Stimulated activated CD8-positive, alpha-beta memory T cell treated with anti-CD3 and anti-CD28 coated beads, Interleukin-7, amount 100 ng/mL, for 4 hours (primary cell): ENCODE data around the gene BCR.

Experiments
- DNase-seq, 2 donors: peaks; one replicate each; pipeline ENCODE4 v3.0.0-alpha.2; 2020; ENCODE audit warnings: low read depth in 2 of 2

The BCR gene

DNA sequence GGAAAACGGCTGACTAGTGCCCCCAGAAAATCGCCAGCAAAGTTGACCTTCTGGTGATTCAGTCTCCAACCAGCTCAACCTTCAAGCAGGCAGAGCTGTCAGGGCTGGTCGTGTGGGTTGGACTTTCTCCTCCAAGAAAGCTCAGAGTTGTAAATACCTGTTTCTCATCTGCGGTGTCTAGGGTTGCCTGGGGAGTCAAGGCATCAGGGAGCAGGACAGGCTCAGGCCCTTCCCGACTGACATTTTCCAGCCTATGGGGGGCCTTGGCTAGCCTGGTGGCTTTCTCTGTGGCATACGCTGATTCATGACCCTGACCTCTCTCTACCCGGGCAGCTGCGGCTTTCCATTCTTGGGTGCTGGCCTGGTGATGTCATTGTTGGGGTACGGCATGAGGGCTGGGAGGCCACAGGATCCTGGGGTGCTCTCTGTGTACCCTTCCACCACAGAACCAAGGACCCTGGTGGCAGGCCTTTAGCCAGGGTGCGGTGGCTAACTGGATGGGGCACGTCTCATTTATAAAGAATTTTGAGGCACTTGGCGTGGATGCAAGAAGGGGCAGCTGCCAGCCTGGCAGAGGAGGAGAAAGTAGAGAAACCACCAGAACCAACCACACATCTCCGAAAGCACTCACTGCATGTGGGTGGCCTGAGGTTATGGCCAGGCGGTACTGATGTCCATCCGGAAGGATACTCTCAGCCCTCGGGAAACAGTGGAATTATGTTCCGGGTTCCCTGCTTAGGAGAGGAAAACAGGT, 64.9 kb downstream of the BCR start:
- DNase-seq, result no peak

DNA sequence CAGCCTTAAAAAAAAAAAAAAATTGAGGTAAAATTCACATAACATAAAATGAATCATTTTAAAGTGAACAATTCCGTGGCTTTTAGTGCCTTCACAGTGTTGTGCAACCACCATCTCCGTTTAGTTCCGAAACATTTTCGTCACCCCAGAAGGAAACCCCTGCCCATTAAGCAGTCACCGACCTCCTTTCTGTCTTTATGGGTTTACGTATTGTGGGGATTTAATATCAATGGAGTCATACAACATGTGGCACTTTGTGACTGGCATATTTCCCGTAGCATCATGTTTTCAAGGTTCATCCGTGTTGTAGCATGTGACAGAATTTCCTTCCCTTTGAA, 65.5 kb downstream of the BCR start:
- no peak for DNase-seq

DNA sequence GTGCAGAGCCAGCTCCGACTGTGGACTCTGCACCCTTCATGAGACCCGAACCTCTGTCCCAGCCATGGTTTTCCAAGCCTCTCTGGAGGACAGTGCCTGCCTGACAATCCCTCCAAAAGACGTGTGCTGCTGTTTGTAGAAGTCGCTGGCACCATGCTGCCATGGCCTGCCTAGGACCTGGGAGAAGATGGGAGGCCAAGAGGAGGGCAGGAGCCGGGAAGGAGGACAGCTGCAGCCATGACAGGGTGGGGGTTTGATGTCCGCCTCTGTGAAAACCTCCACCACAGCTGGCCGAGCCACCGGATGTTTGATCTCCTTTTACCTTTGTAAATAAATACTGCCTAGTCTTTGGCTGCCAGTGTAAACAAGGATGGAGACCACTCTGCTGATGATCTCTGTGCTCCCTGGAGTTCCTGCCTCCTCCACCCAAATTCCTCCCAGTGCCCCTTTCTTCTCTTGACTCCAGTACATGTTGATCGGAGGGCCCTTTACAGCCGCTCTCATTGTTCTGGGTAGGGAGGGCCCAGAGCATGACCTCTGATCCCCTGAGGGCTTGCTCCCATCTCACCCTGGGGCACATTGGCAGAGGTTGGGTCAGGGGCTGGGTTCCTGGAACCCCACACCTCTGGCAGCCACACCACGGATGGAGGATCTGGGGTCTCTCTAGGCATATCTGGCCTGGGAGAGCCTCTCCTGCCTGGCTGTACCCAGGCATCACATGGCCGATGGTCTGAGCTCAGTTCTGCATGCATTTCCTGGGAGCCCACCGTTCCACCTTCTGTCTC, 66.9 kb downstream of the BCR start:
- DNase-seq, result no peak

DNA sequence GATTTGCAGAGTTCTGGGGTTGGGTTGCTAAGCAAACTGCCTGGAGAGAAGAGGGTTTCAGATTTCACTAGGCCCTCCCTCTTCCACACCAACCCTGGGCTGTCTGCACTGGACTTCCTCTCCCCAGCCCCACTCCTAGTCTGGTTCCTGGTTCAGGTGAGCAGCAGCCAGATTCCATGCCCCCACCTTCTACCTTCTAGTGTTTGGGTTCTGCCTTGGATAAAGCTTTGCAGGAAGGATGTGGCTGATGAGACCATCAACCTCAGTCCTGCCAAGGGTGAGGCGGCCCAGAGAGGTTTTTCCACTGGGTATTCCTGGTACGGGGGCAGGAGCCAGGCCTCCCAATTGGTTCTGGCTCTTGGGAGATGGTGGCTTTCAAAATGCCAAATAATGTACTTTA, 68.3 kb downstream of the BCR start:
- DNase-seq, result no peak

DNA sequence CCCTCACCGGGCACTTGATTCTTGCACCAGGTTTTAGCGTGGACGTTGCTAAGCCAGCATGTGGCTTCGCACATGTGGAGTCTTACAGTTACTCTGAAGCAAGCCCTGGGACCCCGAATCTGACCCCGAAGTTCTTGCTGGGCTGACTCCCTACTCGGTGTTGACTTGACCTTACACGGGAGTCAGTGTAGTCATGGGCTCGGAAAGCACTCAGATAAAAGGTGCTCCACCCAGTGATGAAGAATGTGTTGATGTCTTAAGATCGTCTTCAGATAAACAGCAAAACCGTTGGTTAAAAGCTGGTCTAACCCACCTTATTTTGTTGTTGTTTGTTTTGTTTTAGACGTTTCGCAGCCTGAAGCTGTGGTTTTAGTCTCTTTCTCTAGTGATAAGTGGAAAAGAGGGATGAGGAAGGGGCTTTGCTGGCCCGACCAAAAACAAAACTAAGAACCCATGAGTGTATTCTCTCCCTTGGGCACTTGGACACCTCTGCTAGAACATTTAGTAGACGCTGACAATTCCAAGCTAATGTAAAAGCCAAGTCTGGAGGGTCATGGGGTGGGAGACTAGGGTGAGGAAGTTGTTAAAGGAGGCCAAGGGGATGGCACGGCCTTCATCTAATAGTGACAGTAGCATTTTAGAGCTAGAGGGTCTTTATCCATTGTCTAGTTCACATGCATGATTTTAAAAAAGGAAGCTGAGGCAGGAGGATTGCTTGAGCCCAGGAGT, 69.9 kb downstream of the BCR start:
- no peak for DNase-seq

DNA sequence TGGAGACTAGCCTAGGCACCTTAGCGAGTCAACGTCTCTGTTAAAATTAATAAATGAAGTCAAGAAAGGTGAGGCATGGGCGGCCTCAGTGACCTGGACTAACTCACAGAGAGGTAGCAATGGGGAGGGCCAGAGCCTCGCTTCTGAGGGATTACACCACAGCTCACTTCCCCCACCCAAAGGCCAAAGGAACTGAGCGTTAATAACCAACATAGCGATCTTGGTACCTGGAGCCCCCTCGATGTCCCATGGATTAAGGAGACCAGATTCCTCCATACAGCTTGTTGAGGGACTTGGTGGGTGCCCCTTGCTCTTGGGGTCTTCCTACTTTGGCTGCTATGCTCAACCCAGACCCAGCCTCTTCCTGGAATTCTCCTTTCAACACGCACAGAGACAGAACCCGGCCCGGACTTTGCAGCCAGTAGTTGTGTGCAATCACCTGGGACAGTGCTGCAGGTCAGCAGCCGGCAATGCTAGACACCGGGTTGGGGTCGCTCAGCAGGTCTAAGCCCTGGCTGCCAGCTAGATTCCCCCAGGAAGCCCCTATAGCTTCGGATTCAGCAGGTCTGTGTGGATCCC, 70.6 kb downstream of the BCR start:
- no peak for DNase-seq

DNA sequence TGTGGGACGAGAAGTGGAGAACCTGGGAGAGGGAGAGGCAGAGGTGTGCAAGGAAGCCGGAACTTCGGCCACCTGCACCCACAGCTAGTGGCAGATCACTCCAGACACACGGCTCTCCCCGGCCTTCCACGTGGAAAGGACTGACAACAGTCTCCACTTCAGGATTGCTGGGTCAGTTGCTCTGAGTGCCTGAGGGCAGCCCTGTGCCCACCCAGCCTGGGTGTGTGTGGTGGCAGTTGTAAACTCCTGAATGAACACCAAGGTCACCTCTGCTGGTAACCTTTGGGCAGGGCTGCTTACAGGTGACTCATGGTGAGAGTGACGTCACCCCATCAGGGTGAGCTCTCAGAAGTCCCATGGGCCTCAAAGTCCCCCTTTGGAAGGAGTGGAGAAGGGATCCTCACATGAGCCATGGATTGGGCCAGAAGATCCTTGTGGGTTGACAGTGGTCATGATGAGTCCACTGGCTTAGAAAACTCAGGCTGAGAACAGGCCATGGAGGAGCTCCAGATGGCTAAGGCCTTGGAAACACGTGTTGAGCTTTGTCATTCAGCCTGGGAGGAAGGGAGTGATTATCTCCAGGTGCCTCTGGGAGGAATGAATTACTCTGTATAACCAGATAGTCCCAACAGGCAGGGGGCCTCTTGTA, 71.3 kb downstream of the BCR start:
- DNase-seq, result no peak

DNA sequence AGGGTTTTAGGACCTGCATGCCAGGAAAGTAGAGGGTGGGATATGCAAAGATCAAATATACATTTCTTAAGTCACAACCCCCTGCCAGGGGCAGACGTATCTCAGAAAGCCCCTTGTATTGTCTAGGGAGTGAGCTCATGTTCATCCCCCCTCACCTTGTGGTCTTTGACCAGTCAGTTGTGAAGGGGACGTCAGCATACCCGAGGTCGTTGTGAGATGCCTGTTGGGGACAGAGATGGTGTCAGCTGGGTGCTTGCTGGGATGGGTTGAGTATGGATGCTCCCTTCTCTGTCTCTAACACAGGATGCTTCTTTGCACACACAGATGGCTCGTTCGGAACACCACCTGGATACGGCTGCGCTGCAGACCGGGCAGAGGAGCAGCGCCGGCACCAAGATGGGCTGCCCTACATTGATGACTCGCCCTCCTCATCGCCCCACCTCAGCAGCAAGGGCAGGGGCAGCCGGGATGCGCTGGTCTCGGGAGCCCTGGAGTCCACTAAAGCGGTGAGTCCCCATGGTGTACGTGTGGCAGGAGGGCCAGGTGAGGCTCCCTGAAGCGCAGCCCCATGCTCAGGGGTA, 73.3 kb downstream of the BCR start:
- DNase-seq, result no peak

DNA sequence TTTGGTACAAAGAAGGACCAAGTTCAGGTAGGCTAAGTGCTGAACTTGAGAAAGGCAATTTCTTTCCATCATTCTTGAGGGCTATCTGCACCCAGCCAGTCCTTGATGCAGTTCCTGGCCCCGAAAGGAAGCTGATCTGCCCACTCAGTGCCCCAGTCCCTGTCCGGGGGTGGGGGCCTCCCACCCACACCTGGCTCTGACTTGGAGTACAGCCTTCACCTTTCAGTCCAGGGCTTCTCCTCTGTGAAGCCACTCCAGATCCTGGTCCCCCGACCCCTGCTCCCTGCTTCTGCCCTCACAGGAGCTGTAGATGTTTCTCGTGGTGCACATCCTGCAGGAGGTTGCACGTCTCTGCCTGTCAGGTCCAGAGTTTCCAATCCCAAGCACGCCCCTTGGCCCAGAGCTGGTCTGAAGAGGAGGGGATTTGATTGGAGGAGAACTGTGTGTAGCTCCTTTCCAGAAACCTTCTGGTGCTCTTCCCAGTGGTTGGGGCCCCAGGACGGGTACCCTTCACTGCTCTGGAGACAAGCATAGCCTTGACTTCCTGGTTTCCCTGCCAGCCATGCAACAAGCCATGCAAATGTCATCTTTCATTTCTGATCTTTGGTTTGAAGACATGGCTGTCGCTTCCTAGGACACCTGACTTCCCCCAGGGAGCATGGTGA, 75.3 kb downstream of the BCR start:
- DNase-seq, result no peak

DNA sequence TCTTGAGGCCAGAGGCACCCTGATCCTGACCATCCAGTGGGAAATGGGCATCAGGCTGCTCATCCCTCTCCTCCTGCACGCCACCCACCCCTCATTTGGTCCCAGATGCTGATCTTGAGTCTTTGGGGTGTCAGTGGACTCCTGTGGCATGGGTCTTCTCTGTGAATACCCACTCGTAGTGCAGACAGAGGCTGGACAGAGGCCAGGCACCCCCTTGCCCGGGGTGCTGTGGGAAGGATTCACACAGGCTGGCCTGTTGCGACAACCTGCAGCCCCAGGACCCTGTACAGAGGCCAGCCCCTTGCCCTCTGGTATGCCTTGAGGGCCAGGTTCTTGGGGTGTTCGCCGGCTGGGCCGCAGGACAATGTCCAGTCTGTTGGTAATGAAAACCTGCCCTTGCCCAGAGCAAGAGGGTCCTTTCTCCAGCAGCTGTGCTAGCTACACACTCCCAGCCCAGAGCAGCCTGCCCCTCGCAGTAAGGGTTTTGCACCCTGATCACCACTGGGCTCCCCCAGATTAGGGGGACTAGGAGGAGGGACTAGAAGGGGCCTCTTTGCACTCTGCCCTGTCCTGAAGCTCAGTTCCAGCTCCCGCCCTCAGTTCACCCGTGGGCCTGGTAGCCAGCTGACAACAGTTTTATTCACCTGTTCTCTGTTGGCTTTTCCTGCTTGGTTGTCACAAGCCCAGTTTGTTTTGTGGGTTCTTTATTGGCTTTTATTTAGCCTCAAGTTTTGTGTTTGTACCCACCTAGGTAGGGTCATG, 76.0 kb downstream of the BCR start:
- no peak for DNase-seq

DNA sequence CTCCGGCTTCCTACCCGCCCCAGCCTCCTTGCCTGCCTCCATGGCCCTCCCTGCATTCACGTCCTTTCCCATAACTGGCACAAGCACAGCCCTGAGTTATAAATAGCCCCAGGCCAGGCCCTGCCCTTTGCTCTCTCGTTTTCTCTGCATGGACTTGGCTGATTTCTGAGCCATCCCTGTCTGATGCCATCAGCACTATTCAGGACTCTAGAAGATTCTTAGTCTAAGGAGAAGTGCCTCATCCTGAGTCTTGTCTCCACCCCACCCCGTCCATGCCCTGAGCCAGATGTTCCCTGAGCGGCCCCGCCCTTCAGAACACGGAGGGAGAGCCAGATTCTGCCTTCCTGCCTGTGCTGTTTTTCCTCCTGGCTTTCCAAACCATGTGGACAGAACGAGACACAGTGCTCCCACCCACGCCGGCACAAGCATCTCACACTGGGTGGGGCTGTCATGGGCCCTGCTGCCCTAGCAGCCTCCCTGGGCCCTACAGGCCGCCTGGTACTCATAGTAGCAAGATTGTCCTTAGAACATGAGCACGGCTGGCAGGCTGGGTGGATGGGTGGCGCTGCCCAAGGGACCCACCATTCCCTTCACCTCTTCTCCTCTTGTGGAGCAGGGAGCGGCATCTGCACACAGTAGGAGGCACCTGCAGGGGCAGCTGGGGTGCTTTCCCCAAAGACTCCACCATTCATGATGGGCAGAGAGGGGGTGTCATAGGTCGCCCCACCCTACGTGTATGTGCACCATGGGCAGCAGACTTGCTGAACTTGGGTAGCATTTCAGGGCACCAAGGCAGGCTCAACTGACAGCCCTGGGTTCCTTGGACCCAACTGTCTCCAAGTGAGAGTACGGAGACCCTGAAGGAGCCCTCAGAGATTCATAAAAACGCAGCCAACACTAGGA, 76.9 kb downstream of the BCR start:
- no peak for DNase-seq

DNA sequence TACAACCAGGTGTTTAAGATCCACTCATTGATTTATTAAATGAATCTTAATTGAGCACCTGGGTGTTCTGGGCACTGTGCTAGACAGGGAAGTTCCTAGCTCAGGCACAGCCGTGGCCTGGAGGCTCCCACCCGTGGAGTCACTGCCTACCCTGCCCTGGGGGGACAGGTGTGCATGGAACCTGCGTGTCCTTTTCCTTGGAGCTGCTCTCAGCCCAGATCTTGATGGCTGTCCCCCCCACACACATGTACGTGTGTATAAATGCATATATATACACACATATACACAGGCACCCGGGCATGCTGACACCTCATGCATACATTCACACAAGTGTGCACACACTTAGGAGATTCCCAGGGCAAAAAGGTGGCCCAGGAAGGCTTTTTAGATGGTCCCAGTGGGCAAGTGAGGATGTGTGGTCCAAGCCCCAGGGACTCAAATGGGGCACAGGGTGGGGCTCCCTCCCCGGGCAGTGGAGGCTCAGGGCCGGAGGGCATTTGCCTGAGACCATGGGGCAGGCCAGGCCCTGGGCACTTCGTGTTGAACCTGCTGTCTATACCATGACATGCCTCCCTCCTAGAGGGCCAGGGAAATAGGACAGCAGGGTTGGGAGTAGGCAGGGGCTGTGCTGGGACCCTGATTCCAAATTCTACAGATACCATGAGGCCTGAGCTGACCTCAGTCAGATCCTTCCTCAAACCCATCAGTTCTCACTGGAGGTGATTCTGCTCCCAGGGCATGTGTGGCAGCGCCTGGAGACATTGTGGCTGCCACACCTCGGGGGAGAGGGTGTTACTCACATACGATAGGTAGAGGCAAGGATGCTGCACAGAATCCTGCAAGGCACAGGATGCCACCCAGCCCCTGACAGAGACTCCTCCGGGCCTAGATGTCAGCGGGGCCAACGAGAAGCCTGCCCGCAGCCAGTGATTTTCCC, 77.8 kb downstream of the BCR start:
- no peak for DNase-seq

DNA sequence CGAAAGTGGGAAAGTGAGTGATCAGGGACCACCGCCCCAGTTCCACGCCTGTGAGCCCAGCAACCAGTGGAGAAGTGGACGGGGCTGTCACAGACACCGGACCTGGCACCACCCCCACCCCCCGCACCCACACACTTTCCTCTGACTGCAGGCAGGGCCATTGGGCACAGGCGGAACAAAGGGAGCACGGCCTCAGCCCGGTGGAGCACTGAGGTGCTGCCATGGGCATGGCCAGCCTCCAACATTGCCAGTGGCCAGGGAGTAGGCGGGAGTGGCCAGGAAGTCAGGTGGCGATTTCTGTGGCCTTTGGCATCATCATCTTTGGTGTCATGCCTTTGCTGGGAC, 78.5 kb downstream of the BCR start:
- no peak for DNase-seq

DNA sequence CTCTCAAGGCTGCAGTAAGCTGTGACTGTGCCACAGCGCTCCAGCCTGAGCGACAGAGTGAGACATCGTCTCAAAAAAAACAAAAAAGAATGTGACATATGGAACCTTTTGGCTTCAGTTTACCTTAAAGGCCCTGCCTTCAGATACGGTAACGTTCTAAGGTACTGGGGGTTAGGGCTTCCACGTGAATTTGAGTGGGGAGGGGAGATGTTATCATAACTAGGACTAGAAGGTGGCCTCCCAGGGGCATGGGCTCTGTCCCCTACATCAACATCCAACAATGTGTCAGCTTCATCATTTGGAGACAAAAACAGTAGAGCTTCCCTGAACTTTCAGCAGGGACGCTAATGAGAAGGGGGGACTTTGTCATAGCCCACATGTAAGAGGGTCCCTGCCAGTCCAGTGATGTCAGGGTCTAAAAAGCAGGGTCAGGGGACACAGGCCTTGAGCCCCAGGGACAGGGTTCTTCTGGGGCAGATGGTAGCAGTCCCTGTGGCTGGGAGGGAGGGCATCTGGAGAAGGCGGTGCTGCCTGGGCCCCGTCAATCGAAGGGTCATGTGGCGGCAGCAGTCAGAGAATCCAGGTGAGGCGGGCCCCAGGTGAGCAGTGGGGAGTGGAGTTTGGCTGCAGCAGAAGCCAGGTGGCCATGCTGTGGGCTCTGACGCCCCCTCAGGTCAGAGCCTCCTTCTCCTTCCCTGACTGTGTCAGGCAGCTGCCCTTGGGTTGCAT, 79.8 kb downstream of the BCR start:
- DNase-seq, result no peak

DNA sequence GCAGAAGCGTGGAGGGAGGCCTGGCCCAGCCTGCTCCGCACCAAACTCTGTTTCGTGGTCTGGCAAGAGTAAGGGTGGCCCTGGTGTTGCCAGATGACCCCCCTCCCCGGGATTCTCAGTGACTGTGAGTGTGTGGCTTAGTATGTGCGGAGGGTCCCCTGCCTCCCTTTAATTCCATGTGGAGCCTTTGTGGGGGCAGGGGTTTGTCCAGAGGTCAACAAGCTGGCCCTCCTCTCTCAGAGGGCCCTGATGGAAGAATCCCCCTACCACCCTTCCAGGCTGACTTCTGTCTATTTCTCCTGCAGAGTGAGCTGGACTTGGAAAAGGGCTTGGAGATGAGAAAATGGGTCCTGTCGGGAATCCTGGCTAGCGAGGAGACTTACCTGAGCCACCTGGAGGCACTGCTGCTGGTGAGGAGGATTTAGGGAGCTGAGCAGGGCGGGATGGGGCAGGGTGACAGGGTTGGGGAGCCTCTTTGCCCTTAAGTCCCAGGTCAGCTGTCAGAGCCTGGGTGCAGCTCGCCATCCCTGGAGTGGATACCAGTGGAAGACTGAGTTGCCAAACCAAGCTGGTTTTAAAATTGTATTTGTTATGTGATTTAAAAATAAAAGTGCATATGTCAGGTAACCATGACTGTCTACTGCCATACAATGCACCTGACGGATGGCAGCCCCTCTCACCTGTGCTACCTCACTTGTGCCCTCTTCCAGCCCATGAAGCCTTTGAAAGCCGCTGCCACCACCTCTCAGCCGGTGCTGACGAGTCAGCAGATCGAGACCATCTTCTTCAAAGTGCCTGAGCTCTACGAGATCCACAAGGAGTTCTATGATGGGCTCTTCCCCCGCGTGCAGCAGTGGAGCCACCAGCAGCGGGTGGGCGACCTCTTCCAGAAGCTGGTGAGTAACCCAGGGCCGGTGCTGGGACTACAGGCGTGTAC, 80.6 kb downstream of the BCR start:
- no peak for DNase-seq

DNA sequence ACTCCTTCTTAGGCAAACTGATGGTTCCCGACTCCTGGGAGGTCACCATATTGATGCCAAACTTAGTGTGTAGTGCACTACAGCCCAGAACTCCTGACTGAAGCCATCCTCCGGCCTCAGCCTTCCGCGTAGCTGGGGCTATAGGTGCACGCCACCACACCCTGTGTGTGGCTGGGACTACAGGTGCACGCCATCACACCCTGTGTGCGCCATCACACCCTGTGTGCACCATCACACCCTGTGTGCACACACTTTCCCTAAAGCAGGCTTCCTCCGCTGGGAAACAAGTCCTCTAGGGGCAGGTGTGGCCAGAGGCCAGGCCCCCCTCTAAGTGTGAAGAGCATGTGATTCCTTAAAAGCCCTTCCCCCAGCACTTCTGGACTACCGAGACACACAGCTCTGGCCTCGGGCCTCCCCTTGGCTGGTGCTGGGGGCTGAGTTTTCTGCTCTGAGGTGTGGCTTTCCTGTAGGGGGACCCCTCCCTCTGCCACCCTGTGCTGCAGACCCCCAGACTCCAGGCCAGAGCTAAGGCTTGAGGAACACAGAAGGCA, 81.7 kb downstream of the BCR start:
- no peak for DNase-seq
